ENCODE data around the gene PWP2.

Gene PWP2

GRCh38 chr21:44074315-44074958 lies 32.8 kb upstream of the PWP2 start:
- no peak for TF ChIP-seq ZNF274 (IDR thresholded peaks at IDR 0.05; ENCODE audit: low read depth, low read length)
- no peak overlapping the region for H3K4me3 ChIP-seq (ENCODE audit: low read length)

- TF ChIP-seq ZNF274 (IDR thresholded peaks at IDR 0.05; ENCODE audit: low read depth, low read length) = no peak
- no peak overlapping the region for H3K4me3 ChIP-seq (ENCODE audit: low read length)
Measured at GRCh38 chr21:44076316-44076715, 30.9 kb upstream of the PWP2 start.

GRCh38 chr21:44078411-44078981 lies 28.7 kb upstream of the PWP2 start:
- no peak for TF ChIP-seq ZNF274 (IDR thresholded peaks at IDR 0.05; ENCODE audit: low read depth, low read length)
- no peak overlapping the region for H3K4me3 ChIP-seq (ENCODE audit: low read length)

- H3K4me3 ChIP-seq (ENCODE audit: low read length) = no peak overlapping the region
- TF ChIP-seq ZNF274 (IDR thresholded peaks at IDR 0.05; ENCODE audit: low read depth, low read length) = no peak
Measured at GRCh38 chr21:44079446-44079845, 27.8 kb upstream of the PWP2 start.

- no peak overlapping the region for H3K4me3 ChIP-seq (ENCODE audit: low read length)
- TF ChIP-seq ZNF274 (IDR thresholded peaks at IDR 0.05; ENCODE audit: low read depth, low read length) = no peak
Measured at GRCh38 chr21:44079846-44080245, 27.4 kb upstream of the PWP2 start.

- no peak overlapping the region for H3K4me3 ChIP-seq (ENCODE audit: low read length)
- TF ChIP-seq ZNF274 (IDR thresholded peaks at IDR 0.05; ENCODE audit: low read depth, low read length) = no peak
Measured at GRCh38 chr21:44082648-44083440, 24.4 kb upstream of the PWP2 start.

GRCh38 chr21:44083631-44084291 lies 23.4 kb upstream of the PWP2 start:
- H3K4me3 ChIP-seq (ENCODE audit: low read length) = no peak overlapping the region
- no peak for TF ChIP-seq ZNF274 (IDR thresholded peaks at IDR 0.05; ENCODE audit: low read depth, low read length)

- no peak for TF ChIP-seq ZNF274 (IDR thresholded peaks at IDR 0.05; ENCODE audit: low read depth, low read length)
Measured at GRCh38 chr21:44084496-44085241, 22.5 kb upstream of the PWP2 start.

GRCh38 chr21:44085491-44086321 lies 21.5 kb upstream of the PWP2 start:
- H3K4me3 ChIP-seq (ENCODE audit: low read length) = no peak overlapping the region
- TF ChIP-seq ZNF274 (IDR thresholded peaks at IDR 0.05; ENCODE audit: low read depth, low read length) = no peak

More at GRCh38 chr21:44084496-44085241, 22.5 kb upstream of the PWP2 start:
- H3K4me3 ChIP-seq (ENCODE audit: low read length) = no peak overlapping the region

- H3K4me3 ChIP-seq (ENCODE audit: low read length) = no peak overlapping the region
- no peak for TF ChIP-seq ZNF274 (IDR thresholded peaks at IDR 0.05; ENCODE audit: low read depth, low read length)
Measured at GRCh38 chr21:44086636-44087425, 20.4 kb upstream of the PWP2 start.

- no peak overlapping the region for H3K4me3 ChIP-seq (ENCODE audit: low read length)
- TF ChIP-seq ZNF274 (IDR thresholded peaks at IDR 0.05; ENCODE audit: low read depth, low read length) = no peak
Measured at GRCh38 chr21:44087426-44088400, 19.5 kb upstream of the PWP2 start.
